Activated CD4-positive, CD25-positive, alpha-beta regulatory T cell treated with anti-CD3 and anti-CD28 coated beads, Interleukin-2, amount 50 U/mL, for 24 hours (primary cell): ENCODE measurements around the gene TSPYL2.

Experiments used
- ATAC-seq, 2 donors: fragments of 150-1000 bp; cut with Tn5 transposase; one replicate each; pipeline ENCODE4 v1.10.0; 2021; ENCODE audit warnings: mild to moderate bottlenecking in 1 of 2, moderate library complexity in 1 of 2

The TSPYL2 gene

GRCh38 chrX:53126377-53126776, 44.2 kb downstream of the TSPYL2 start:
- ATAC-seq, result no peak

- no peak for ATAC-seq
Observed at GRCh38 chrX:53128097-53128749, 46.1 kb downstream of the TSPYL2 start.

- no peak for ATAC-seq
Observed at GRCh38 chrX:53133400-53133799, 51.2 kb downstream of the TSPYL2 start.

GRCh38 chrX:53135581-53135980, 53.4 kb downstream of the TSPYL2 start:
- ATAC-seq, result no peak
